Neural progenitor cell (in vitro differentiated cells): ENCODE data around the gene GTF3A. TPM values are rescaled to one million over a fixed set of nuclear protein-coding genes. Genes with fewer than 3 reads are reported as not detected.

Experiments
- DNase-seq: peaks from one replicate; pipeline ENCODE4 v3.0.0-alpha.2; 2016; ENCODE audit warnings: low spot score
- H2AFZ ChIP-seq: fragments of 200-600 bp; sonication (generic); replicated peaks from 2 replicates; pipeline ENCODE4 v1.6.1; 2016; ENCODE audit warnings: antibody characterized with exemption
- H3F3A ChIP-seq: fragments of 200-600 bp; sonication (generic); 2 replicates; pipeline ENCODE4 v1.6.1; 2016; ENCODE audit warnings: antibody characterized with exemption, low read depth
- H3K27ac ChIP-seq: fragments of 200-600 bp; sonication (generic); 2 replicates; pipeline ENCODE4 v1.5.1; 2016; ENCODE audit warnings: mild to moderate bottlenecking
- H3K27me3 ChIP-seq: fragments of 200-600 bp; sonication (generic); 2 replicates; pipeline ENCODE4 v1.6.1; 2016; ENCODE audit warnings: mild to moderate bottlenecking, moderate library complexity
- H3K36me3 ChIP-seq: fragments of 200-600 bp; sonication (generic); 2 replicates; pipeline ENCODE4 v1.5.1; 2016
- H3K4me1 ChIP-seq: fragments of 200-600 bp; sonication (generic); 2 replicates; pipeline ENCODE4 v1.6.1; 2016; ENCODE audit warnings: mixed run types
- H3K4me2 ChIP-seq: fragments of 200-600 bp; sonication (generic); 2 replicates; pipeline ENCODE4 v1.6.1; 2016
- H3K4me3 ChIP-seq: fragments of 200-600 bp; sonication (generic); 2 replicates; pipeline ENCODE4 v1.5.1; 2016
- H3K79me2 ChIP-seq: fragments of 200-600 bp; sonication (generic); 2 replicates; pipeline ENCODE4 v1.6.1; 2016; ENCODE audit warnings: low read depth
- H3K9ac ChIP-seq: fragments of 200-600 bp; sonication (generic); 2 replicates; pipeline ENCODE4 v1.6.1; 2016
- H3K9me3 ChIP-seq: fragments of 200-600 bp; sonication (generic); 2 replicates; pipeline ENCODE4 v1.5.1; 2016; ENCODE audit warnings: low read depth
- H4K20me1 ChIP-seq: fragments of 200-600 bp; sonication (generic); 2 replicates; pipeline ENCODE4 v1.6.1; 2016; ENCODE audit warnings: low read depth
- H3K27ac Mint-ChIP-seq: 3 replicates; pipeline ENCODE4 v1.8.0; 2021; ENCODE audit warnings: mixed read lengths
- H3K27me3 Mint-ChIP-seq: 2 replicates; pipeline ENCODE4 v1.8.0; 2022; ENCODE audit warnings: low read depth, mild to moderate bottlenecking, inconsistent platforms, moderate library complexity, mixed read lengths; ENCODE audit not compliant: insufficient read depth
- H3K36me3 Mint-ChIP-seq: 3 replicates; pipeline ENCODE4 v1.8.0; 2021; ENCODE audit warnings: mixed read lengths
- H3K4me1 Mint-ChIP-seq: 3 replicates; pipeline ENCODE4 v1.8.0; 2021; ENCODE audit warnings: mixed read lengths
- H3K4me3 Mint-ChIP-seq: 3 replicates; pipeline ENCODE4 v1.8.0; 2021; ENCODE audit warnings: mild to moderate bottlenecking, moderate library complexity, mixed read lengths
- H3K9me3 Mint-ChIP-seq: 3 replicates; pipeline ENCODE4 v1.8.0; 2020; ENCODE audit warnings: mixed read lengths
- EZH2 ChIP-seq: fragments of 200-600 bp; sonication (generic); IDR thresholded peaks from 2 replicates; pipeline ENCODE4 v1.6.1; 2017; ENCODE audit warnings: antibody characterized with exemption, mild to moderate bottlenecking, moderate library complexity
- EZH2phosphoT487 ChIP-seq: fragments of 200-600 bp; sonication (generic); IDR thresholded peaks from 2 replicates; pipeline ENCODE4 v1.6.1; 2017; ENCODE audit warnings: antibody characterized with exemption
- total RNA-seq: library from RNA; depleted of rRNA; stranded (reverse); fragments of >200 nt; gene quantifications from 2 replicates; pipeline ENCODE4 v1.2.3, GENCODE V29; 2015; ENCODE audit warnings: low replicate concordance
- TF ChIP-seq, protein P1 (sequence below): fragments of 200-600 bp; sonication (generic); IDR thresholded peaks from 2 replicates; pipeline ENCODE4 v1.5.1; 2017; ENCODE audit warnings: antibody characterized with exemption, mild to moderate bottlenecking

Gene GTF3A
- total RNA-seq, 1 donor from 2014 or later: 126 TPM

- H3K4me1 ChIP-seq: peaks cover 6% of the 10 kb centered on the region
- H3K36me3 ChIP-seq: no peaks in the 10 kb centered on the region
- no peak for DNase-seq
- Mint-ChIP-seq H3K9me3 (peaks cover 3% of the 10 kb centered on the region), H3K27me3 (peaks cover 19% of the 10 kb centered on the region), H3K4me1 (peaks cover 7% of the 10 kb centered on the region), H3K36me3 (no peaks in the 10 kb centered on the region), H3K27ac (no peak overlapping the region), H3K4me3 (no peak overlapping the region)
- H3K9ac ChIP-seq: no peak overlapping the region
- no peak overlapping the region for H2AFZ ChIP-seq
- H3K79me2 ChIP-seq: no peaks in the 10 kb centered on the region
- no peak overlapping the region for H3K4me2 ChIP-seq
- no peaks in the 10 kb centered on the region for H4K20me1 ChIP-seq
- no peaks in the 10 kb centered on the region for H3K9me3 ChIP-seq
- TF ChIP-seq EZH2: no peak
- TF ChIP-seq EZH2phosphoT487: no peak
- TF ChIP-seq, protein P1, sequence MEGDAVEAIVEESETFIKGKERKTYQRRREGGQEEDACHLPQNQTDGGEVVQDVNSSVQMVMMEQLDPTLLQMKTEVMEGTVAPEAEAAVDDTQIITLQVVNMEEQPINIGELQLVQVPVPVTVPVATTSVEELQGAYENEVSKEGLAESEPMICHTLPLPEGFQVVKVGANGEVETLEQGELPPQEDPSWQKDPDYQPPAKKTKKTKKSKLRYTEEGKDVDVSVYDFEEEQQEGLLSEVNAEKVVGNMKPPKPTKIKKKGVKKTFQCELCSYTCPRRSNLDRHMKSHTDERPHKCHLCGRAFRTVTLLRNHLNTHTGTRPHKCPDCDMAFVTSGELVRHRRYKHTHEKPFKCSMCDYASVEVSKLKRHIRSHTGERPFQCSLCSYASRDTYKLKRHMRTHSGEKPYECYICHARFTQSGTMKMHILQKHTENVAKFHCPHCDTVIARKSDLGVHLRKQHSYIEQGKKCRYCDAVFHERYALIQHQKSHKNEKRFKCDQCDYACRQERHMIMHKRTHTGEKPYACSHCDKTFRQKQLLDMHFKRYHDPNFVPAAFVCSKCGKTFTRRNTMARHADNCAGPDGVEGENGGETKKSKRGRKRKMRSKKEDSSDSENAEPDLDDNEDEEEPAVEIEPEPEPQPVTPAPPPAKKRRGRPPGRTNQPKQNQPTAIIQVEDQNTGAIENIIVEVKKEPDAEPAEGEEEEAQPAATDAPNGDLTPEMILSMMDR: no peak
- peaks cover 5% of the 10 kb centered on the region for H3F3A ChIP-seq
- no peak overlapping the region for H3K4me3 ChIP-seq
- peaks cover 7% of the 10 kb centered on the region for H3K27me3 ChIP-seq
- no peak overlapping the region for H3K27ac ChIP-seq
Observed at GRCh38 chr13:27379126-27379525, 45.3 kb upstream of the GTF3A start.

- Histone ChIP-seq H4K20me1 (no peaks in the 10 kb centered on the region), H3K36me3 (no peaks in the 10 kb centered on the region), H3K9ac (no peak overlapping the region), H3K27me3 (peaks cover 3% of the 10 kb centered on the region), H3K4me1 (peaks cover 6% of the 10 kb centered on the region), H3K27ac (no peak overlapping the region), H2AFZ (peak overlapping the region; percentile 92), H3K4me2 (no peak overlapping the region), H3K9me3 (no peaks in the 10 kb centered on the region), H3K4me3 (no peak overlapping the region), H3K79me2 (no peaks in the 10 kb centered on the region), H3F3A (peaks cover 5% of the 10 kb centered on the region)
- Mint-ChIP-seq H3K4me1 (peaks cover 7% of the 10 kb centered on the region), H3K27me3 (peaks cover 13% of the 10 kb centered on the region), H3K4me3 (no peak overlapping the region), H3K27ac (no peak overlapping the region), H3K36me3 (no peaks in the 10 kb centered on the region), H3K9me3 (peaks cover 3% of the 10 kb centered on the region)
- no peak for TF ChIP-seq EZH2
- TF ChIP-seq, protein P1: peak; percentile 87
- peak; percentile 83 for DNase-seq
Observed at GRCh38 chr13:27379694-27380641, 44.5 kb upstream of the GTF3A start.

DNA sequence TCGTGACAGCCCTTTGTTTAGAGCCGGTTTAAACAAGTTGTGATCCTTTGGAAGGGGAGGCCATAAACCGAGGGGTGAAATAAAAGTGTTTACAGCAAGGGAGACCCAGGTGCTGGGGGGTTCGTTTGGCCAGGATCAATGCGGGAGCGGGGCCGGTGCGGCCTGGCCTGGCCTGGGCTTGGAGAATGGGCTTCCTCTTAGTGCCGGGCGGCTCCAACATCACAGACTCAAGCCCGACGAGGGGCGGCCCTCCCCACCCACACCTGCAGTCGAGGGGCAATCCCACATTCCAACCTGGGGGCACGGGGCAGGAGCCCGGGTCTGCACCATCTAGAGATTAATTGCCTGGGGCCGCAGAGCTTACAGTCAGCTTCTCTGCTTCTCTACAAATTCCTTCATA, 42.8 kb upstream of the GTF3A start:
- H3K79me2 ChIP-seq: no peaks in the 10 kb centered on the region
- peaks cover 6% of the 10 kb centered on the region for H3K4me1 ChIP-seq
- no peak overlapping the region for H3K4me2 ChIP-seq
- H3K27ac Mint-ChIP-seq: no peak overlapping the region
- H3K9me3 ChIP-seq: no peaks in the 10 kb centered on the region
- no peak overlapping the region for H3K4me3 ChIP-seq
- H3K36me3 Mint-ChIP-seq: no peaks in the 10 kb centered on the region
- H3F3A ChIP-seq: no peaks in the 10 kb centered on the region
- no peak overlapping the region for H3K4me3 Mint-ChIP-seq
- no peaks in the 10 kb centered on the region for H4K20me1 ChIP-seq
- peaks cover 4% of the 10 kb centered on the region for H3K4me1 Mint-ChIP-seq
- no peak overlapping the region for H3K27ac ChIP-seq
- H3K27me3 Mint-ChIP-seq: peaks cover 6% of the 10 kb centered on the region
- H3K36me3 ChIP-seq: no peaks in the 10 kb centered on the region
- H2AFZ ChIP-seq: peak overlapping the region; percentile 79
- peaks cover 3% of the 10 kb centered on the region for H3K9me3 Mint-ChIP-seq
- no peak for TF ChIP-seq EZH2
- TF ChIP-seq, protein P1: no peak
- TF ChIP-seq EZH2phosphoT487: no peak
- H3K27me3 ChIP-seq: peaks cover 3% of the 10 kb centered on the region
- no peak overlapping the region for H3K9ac ChIP-seq
- DNase-seq: no peak
